ENCODE results near the gene EVPLL.
"Not testable (repeated sequence)": the region's sequence is repeated elsewhere in the genome, so short reads cannot be mapped to it uniquely, and the experiment has no call there.

Gene EVPLL

GRCh38 chr17:18425593-18425992 lies 48.0 kb downstream of the EVPLL start:
- not testable (repeated sequence) for DNase-seq (ENCODE audit: low spot score)

- not testable (repeated sequence) for DNase-seq (ENCODE audit: low spot score)
These were observed 49.1 kb downstream of the EVPLL start for GRCh38 chr17:18426639-18427038.

GRCh38 chr17:18432206-18432605 lies 54.6 kb downstream of the EVPLL start:
- DNase-seq (ENCODE audit: low spot score): not testable (repeated sequence)

Measured in NAMALWA (cell line).